HepG2 (cell line): ENCODE results near the gene NPBWR2. TPM values are rescaled to one million over a fixed set of nuclear protein-coding genes. Genes with fewer than 3 reads are reported as not detected.

Experiments
- ATM ChIP-seq: fragments of 450-650 bp; IDR thresholded peaks from 2 replicates; pipeline ENCODE4 v1.7.1; 2017; ENCODE audit warnings: mild to moderate bottlenecking, borderline replicate concordance
- FOXM1 ChIP-seq: sonication (generic); formaldehyde crosslinking; IDR thresholded peaks from 2 replicates; pipeline ENCODE4 v1.5.0; 2020; ENCODE audit warnings: missing genetic modification reagents
- HDAC2 ChIP-seq: sonication (generic); formaldehyde crosslinking; IDR thresholded peaks from 2 replicates; pipeline ENCODE4 v1.4.0; 2020; ENCODE audit warnings: missing genetic modification reagents
- JUND ChIP-seq: sonication (generic); formaldehyde crosslinking; IDR thresholded peaks from 2 replicates; pipeline ENCODE4 v1.8.0; 2022; ENCODE audit warnings: mild to moderate bottlenecking, missing genetic modification reagents
- PRDM15 ChIP-seq: sonication (generic); formaldehyde crosslinking; IDR thresholded peaks from 2 replicates; pipeline ENCODE4 v1.4.0; 2020; ENCODE audit warnings: missing genetic modification reagents
- REST ChIP-seq, 2 experiments: IDR thresholded peaks; 2 replicates each; pipeline ENCODE4 v1.6.1; 2011 to 2012; ENCODE audit warnings: low read length in 2 of 2, borderline replicate concordance in 1 of 2, low read depth in 1 of 2, mild to moderate bottlenecking in 1 of 2, moderate library complexity in 1 of 2
- SMYD3 ChIP-seq: sonication (generic); formaldehyde crosslinking; IDR thresholded peaks from 2 replicates; pipeline ENCODE4 v1.8.1; 2023; ENCODE audit warnings: mild to moderate bottlenecking, missing genetic modification reagents
- TGIF2 ChIP-seq: IDR thresholded peaks from 2 replicates; pipeline ENCODE4 v1.6.1; 2016; ENCODE audit warnings: control low read depth, missing compliant biosample characterization
- TSC22D2 ChIP-seq: sonication (generic); formaldehyde crosslinking; IDR thresholded peaks from 2 replicates; pipeline ENCODE4 v1.5.1; 2020; ENCODE audit warnings: missing genetic modification reagents, mild to moderate bottlenecking, borderline replicate concordance
- ZBTB14 ChIP-seq: sonication (generic); formaldehyde crosslinking; IDR thresholded peaks from 2 replicates; pipeline ENCODE4 v1.4.0; 2020; ENCODE audit warnings: missing genetic modification reagents
- ZMYM3 ChIP-seq: sonication (generic); formaldehyde crosslinking; IDR thresholded peaks from 2 replicates; pipeline ENCODE4 v1.5.1; 2020; ENCODE audit warnings: mild to moderate bottlenecking, missing genetic modification reagents
- ZNF317 ChIP-seq: sonication (generic); formaldehyde crosslinking; IDR thresholded peaks from 2 replicates; pipeline ENCODE4 v1.5.0; 2020; ENCODE audit warnings: mild to moderate bottlenecking, missing genetic modification reagents
- polyA plus RNA-seq, 8 experiments: library from polyadenylated mRNA; depleted of rRNA in 3 of 8; stranded (reverse) in 7 of 8; unstranded in 1 of 8; fragments of >200 nt; fragmentation: Illumina TruSeq in 4 of 8; extraction: Trizol in 4 of 8; gene quantifications; 2 replicates each; pipeline versions ENCODE4 v1.2.1 to v1.2.3, GENCODE V29; 2011 to 2016; ENCODE audit warnings: low read depth in 4 of 8, missing spikeins in 1 of 8, mixed read lengths in 1 of 8; ENCODE audit not compliant: insufficient read depth in 1 of 8
- total RNA-seq, 5 experiments: library from RNA; depleted of rRNA; stranded (reverse); fragments of >200 nt; fragmentation: Illumina TruSeq; extraction: Trizol; gene quantifications; 2 replicates each; pipeline ENCODE4 v1.2.3, GENCODE V29; 2016; ENCODE audit warnings: low read depth in 1 of 5
- TF ChIP-seq, protein P1 (sequence below): IDR thresholded peaks from 2 replicates; pipeline ENCODE4 v1.6.1; 2016; ENCODE audit warnings: low read depth, borderline replicate concordance
- TF ChIP-seq, protein P2 (sequence below): sonication (generic); formaldehyde crosslinking; IDR thresholded peaks from 2 replicates; pipeline ENCODE4 v1.9.0; 2021; ENCODE audit warnings: missing genetic modification reagents, borderline replicate concordance
- TF ChIP-seq, protein P3 (sequence below): sonication (generic); formaldehyde crosslinking; IDR thresholded peaks from 2 replicates; pipeline ENCODE4 v1.5.0; 2020; ENCODE audit warnings: missing genetic modification reagents, mild to moderate bottlenecking, borderline replicate concordance

The NPBWR2 gene
- total and polyA plus RNA-seq, 2 of the 13 experiments (the other 11 are each of a cell fraction or from before 2014, with no cell fraction given): not detected

DNA sequence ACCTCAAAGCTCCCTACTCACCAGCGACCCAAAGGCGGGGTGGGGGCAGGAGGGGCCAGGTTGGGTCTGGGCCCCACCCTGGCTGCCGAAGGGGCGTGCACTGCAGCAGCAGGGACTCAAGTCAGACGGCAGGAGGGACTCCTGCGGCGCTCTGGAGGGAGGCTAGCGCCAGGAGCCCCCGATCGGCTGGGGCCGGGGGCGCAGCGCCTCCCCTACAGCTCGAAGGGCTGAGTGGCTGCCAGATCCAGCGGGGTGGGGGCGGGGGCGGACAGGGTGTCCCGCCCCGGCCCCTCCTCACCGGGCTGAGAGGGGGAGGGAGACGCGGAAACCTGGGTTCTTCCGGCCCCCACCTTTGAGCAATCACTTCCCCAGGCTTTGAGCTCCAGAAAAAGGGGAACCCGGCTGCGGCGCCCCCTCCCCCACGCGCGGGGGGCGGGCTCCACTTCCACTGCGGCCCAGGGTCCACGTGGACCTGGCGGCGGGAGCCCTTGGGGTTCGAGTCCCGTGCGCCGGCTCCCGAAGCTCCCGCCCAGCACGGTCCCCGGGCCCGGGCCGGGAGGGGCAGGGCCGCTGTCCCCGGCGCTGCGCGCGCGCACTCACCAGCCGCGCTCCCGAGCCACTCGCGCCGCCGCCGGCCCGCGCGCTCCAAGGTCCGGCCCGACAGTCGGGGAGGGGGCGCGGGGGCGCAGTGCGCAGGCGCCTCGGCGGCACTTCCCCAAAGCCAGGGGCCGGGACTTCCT is 27.9 kb downstream of the NPBWR2 start, which contains the start of gene RGS19 (continued):
- TF ChIP-seq PRDM15 (CRISPR knock-in tag): no peak
- TF ChIP-seq ATM: no peak
- peak; percentile 89 for TF ChIP-seq ZBTB14 (CRISPR knock-in tag)
- no peak for TF ChIP-seq SMYD3 (CRISPR knock-in tag)
- TF ChIP-seq, protein P1, sequence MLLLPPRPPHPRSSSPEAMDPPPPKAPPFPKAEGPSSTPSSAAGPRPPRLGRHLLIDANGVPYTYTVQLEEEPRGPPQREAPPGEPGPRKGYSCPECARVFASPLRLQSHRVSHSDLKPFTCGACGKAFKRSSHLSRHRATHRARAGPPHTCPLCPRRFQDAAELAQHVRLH: 0 out of 2 replicates have a peak, but pooled peaks have one; percentile 26
- no peak for TF ChIP-seq JUND
- TF ChIP-seq, protein P2, sequence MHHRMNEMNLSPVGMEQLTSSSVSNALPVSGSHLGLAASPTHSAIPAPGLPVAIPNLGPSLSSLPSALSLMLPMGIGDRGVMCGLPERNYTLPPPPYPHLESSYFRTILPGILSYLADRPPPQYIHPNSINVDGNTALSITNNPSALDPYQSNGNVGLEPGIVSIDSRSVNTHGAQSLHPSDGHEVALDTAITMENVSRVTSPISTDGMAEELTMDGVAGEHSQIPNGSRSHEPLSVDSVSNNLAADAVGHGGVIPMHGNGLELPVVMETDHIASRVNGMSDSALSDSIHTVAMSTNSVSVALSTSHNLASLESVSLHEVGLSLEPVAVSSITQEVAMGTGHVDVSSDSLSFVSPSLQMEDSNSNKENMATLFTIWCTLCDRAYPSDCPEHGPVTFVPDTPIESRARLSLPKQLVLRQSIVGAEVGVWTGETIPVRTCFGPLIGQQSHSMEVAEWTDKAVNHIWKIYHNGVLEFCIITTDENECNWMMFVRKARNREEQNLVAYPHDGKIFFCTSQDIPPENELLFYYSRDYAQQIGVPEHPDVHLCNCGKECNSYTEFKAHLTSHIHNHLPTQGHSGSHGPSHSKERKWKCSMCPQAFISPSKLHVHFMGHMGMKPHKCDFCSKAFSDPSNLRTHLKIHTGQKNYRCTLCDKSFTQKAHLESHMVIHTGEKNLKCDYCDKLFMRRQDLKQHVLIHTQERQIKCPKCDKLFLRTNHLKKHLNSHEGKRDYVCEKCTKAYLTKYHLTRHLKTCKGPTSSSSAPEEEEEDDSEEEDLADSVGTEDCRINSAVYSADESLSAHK (CRISPR knock-in tag): no peak
- no peak for TF ChIP-seq ZNF317 (CRISPR knock-in tag)
- TF ChIP-seq FOXM1 (CRISPR knock-in tag): no peak
- peak; percentile 10; the same call in 1 of the 2 replicates for TF ChIP-seq TGIF2
- no peak for TF ChIP-seq TSC22D2 (CRISPR knock-in tag)
- TF ChIP-seq, protein P3, sequence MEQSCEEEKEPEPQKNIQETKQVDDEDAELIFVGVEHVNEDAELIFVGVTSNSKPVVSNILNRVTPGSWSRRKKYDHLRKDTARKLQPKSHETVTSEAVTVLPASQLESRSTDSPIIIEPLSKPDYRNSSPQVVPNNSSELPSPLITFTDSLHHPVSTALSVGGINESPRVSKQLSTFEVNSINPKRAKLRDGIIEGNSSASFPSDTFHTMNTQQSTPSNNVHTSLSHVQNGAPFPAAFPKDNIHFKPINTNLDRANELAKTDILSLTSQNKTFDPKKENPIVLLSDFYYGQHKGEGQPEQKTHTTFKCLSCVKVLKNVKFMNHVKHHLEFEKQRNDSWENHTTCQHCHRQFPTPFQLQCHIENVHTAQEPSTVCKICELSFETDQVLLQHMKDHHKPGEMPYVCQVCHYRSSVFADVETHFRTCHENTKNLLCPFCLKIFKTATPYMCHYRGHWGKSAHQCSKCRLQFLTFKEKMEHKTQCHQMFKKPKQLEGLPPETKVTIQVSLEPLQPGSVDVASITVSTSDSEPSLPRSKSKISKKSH (CRISPR knock-in tag): peak; percentile 84
- peak; percentile 99 for TF ChIP-seq ZMYM3 (CRISPR knock-in tag)
- TF ChIP-seq REST (IDR thresholded peaks at IDR 0.05; ENCODE audit: borderline replicate concordance in 1 of 2, low read depth in 1 of 2, low read length in 2 of 2): 0 out of 4 replicates have a peak, but pooled peaks of 1 of the 2 experiments have one; percentile 9
- peak; percentile 71 for TF ChIP-seq HDAC2
